Mucosa of stomach (tissue), 1 donor: ENCODE measurements around the gene PLA2G12B.

Experiments used
- H3K27me3 ChIP-seq: one replicate; pipeline ENCODE4 v1.7.0; 2013; ENCODE audit warnings: mild to moderate bottlenecking, low read length; ENCODE audit not compliant: control insufficient read depth, insufficient read depth
- H3K36me3 ChIP-seq: one replicate; pipeline ENCODE4 v1.7.0; 2013; ENCODE audit warnings: low read length; ENCODE audit not compliant: control insufficient read depth, insufficient read depth
- H3K4me1 ChIP-seq: one replicate; pipeline ENCODE4 v1.7.0; 2013; ENCODE audit warnings: mild to moderate bottlenecking, low read length; ENCODE audit not compliant: control insufficient read depth, insufficient read depth
- H3K4me3 ChIP-seq: one replicate; pipeline ENCODE4 v1.7.0; 2013; ENCODE audit warnings: low read length
- H3K9ac ChIP-seq: one replicate; pipeline ENCODE4 v1.7.0; 2013; ENCODE audit warnings: mild to moderate bottlenecking, low read length, moderate library complexity
- H3K9me3 ChIP-seq: one replicate; pipeline ENCODE4 v1.7.0; 2013; ENCODE audit warnings: mild to moderate bottlenecking, low read length, moderate library complexity; ENCODE audit not compliant: control insufficient read depth
- donor health status: Pancreatic carcinoma.

The PLA2G12B gene

DNA sequence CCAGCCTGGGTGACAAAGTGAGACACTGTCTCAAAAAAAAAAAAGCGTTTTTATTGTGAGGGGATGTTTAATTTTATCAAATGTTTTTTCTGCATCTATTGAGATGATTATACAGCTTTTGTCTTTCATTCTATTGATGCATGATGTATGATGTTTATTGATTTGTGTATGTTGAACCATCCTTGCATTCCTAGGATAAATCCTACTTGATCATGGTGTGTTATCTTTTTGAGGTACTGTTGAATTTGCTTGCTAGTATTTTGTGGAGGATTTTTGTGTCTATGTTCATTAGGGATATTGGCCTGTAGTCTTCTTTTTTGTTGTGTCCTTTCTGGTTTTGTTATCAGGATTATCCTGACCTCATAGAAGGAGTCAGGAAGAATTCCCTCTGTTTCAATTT lies 22.3 kb upstream of the PLA2G12B start:
- Histone ChIP-seq H3K9me3 (no peaks in the 10 kb centered on the region), H3K27me3 (no peaks in the 10 kb centered on the region), H3K4me3 (no peak overlapping the region), H3K4me1 (no peaks in the 10 kb centered on the region), H3K9ac (no peak overlapping the region), H3K36me3 (no peaks in the 10 kb centered on the region)

DNA sequence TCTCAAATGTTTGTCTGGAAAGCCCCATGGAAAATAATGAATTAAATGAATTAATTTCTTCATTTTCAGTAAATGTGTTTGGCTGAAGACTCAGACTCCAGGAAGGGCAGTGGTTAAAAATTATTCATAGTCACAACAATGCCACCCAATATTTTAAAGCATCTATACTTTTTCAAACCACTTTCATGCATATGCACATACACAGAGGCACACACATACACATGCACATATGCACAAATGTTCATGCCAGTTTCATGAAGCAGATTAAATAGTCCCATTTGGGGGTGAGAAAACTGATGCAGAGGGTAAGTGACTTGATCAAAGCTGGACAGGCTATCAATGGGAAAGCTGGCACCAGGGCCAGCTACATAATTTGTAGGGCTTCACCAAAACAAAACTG lies 1.4 kb upstream of the PLA2G12B start:
- no peaks in the 10 kb centered on the region for H3K27me3 ChIP-seq

GRCh38 chr10:72954230-72954595 lies 393 bp downstream of the PLA2G12B start:
- Histone ChIP-seq H3K27me3 (no peaks in the 10 kb centered on the region), H3K4me3 (no peak overlapping the region), H3K9ac (no peak overlapping the region), H3K36me3 (no peaks in the 10 kb centered on the region), H3K4me1 (no peaks in the 10 kb centered on the region), H3K9me3 (no peaks in the 10 kb centered on the region)

More for the DNA sequence above, 1.4 kb upstream of the PLA2G12B start:
- H3K4me1 ChIP-seq = no peaks in the 10 kb centered on the region
- H3K9ac ChIP-seq = no peak overlapping the region
- H3K4me3 ChIP-seq = no peak overlapping the region
- H3K36me3 ChIP-seq = no peaks in the 10 kb centered on the region
- no peaks in the 10 kb centered on the region for H3K9me3 ChIP-seq

DNA sequence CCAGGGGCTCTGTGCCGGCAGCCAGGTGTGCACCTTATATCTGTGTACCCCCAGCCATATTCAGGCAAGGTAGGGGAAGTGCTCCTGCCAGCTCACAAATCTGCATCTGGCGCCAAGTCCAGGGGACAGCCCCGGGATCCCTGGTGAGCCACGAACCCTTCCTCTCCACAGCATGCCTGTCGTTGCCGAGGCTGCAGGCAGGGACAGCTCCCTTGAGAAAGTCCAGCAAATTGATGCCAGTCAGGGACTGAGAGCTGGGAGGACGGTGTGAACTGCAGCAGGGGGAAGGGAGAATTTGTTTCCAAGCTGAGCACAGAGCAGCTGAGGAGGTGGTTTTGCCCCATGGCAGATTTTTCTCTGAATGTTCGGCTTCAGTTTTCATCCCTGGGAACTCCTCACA lies 919 bp downstream of the PLA2G12B start:
- H3K9me3 ChIP-seq = no peaks in the 10 kb centered on the region
- no peak overlapping the region for H3K9ac ChIP-seq
- no peaks in the 10 kb centered on the region for H3K27me3 ChIP-seq
- no peak overlapping the region for H3K4me3 ChIP-seq
- H3K36me3 ChIP-seq = no peaks in the 10 kb centered on the region
- H3K4me1 ChIP-seq = no peaks in the 10 kb centered on the region

GRCh38 chr10:72952642-72953158 lies 1.9 kb downstream of the PLA2G12B start:
- Histone ChIP-seq H3K4me1 (no peaks in the 10 kb centered on the region), H3K9ac (no peak overlapping the region), H3K36me3 (no peaks in the 10 kb centered on the region), H3K9me3 (no peaks in the 10 kb centered on the region), H3K4me3 (no peak overlapping the region), H3K27me3 (no peaks in the 10 kb centered on the region)

DNA sequence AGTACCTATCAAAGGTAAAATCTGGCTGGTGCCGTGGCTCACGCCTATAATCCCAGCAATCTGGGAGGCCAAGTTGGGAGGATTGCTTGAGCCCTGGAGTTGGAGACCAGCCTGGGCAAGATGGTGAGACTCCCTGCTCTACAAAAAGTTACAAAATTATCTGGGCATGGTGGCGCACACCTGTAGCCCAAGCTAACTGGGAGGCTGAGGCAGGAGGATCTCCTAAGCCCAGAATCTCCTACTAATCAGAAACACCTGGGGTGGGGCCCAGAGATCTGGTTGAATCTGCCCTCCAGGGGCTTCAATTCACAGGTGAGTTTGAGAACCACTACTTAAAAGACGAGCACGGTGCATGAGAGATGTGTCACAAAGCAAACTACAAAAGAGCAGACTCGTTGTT lies 2.4 kb downstream of the PLA2G12B start:
- no peaks in the 10 kb centered on the region for H3K4me1 ChIP-seq
- H3K9me3 ChIP-seq = no peaks in the 10 kb centered on the region
- H3K4me3 ChIP-seq = no peak overlapping the region
- H3K36me3 ChIP-seq = no peaks in the 10 kb centered on the region
- no peaks in the 10 kb centered on the region for H3K27me3 ChIP-seq
- no peak overlapping the region for H3K9ac ChIP-seq

DNA sequence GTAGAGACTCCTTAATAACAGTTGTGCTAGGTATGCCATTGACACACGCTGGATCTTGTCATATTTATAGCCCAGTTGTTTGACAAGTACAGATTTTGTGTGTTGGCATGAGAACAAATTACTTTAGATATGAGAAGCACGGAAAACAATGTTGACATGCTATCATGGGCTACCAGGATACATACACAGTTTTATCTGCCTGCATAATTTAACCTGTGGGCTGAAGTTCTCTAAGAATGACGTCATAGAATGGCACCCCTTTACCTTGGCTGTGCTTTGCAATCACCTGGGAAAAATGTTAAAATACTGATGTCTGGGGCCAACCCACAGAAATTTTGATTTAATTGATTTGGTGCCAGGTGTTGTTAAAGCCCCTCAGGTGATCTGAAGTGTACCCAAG lies 2.8 kb downstream of the PLA2G12B start:
- Histone ChIP-seq H3K27me3 (no peaks in the 10 kb centered on the region), H3K4me3 (no peak overlapping the region), H3K4me1 (no peaks in the 10 kb centered on the region), H3K36me3 (no peaks in the 10 kb centered on the region), H3K9me3 (no peaks in the 10 kb centered on the region), H3K9ac (no peak overlapping the region)

DNA sequence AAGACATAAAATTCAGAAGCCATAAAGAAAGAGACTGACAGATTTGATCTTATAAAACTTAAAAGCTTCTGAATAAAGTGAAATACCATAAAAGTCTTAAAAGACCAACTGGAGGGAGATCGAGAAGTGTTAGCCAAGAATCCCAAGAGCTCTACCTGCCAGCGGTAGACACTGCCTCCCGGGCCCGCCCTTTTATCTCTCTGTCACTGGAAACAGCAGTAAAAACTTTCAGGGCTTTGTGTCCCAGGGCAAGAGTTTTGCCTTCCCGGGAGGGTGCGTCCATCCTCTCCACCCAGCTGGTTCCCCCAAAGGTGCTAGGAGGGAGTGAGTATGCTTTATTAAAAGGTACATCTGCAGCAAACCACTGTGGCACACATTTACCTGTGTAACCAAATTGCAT lies 5.8 kb downstream of the PLA2G12B start:
- no peak overlapping the region for H3K4me3 ChIP-seq
- H3K36me3 ChIP-seq = no peaks in the 10 kb centered on the region

DNA sequence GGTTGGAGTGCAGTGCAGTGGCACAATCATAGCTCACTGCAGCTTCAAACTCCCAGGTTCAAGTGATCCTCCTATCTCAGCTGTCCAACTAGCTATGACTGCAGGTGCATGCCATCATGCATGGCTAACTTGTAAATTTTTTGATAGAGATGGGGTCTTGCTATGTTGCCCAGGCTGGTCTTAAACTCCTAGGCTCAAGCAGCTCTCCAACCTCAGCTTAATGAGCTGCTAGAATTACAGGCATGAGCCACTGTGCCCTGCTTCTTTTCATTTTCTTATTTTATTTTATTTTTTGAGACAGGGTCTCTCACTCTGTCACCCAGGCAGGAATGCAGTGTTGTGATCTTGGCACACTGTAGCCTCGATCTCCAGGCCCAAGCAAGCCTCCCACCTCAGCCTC lies 7.6 kb downstream of the PLA2G12B start:
- Histone ChIP-seq H3K4me3 (no peak overlapping the region), H3K36me3 (no peaks in the 10 kb centered on the region), H3K9ac (no peak overlapping the region), H3K27me3 (no peaks in the 10 kb centered on the region), H3K9me3 (no peaks in the 10 kb centered on the region), H3K4me1 (no peaks in the 10 kb centered on the region)

More for the DNA sequence above, 5.8 kb downstream of the PLA2G12B start:
- H3K27me3 ChIP-seq = no peaks in the 10 kb centered on the region
- H3K9ac ChIP-seq = no peak overlapping the region
- no peaks in the 10 kb centered on the region for H3K4me1 ChIP-seq
- no peaks in the 10 kb centered on the region for H3K9me3 ChIP-seq

GRCh38 chr10:72943498-72944234 lies 10.9 kb downstream of the PLA2G12B start:
- Histone ChIP-seq H3K4me1 (no peaks in the 10 kb centered on the region), H3K9ac (no peak overlapping the region), H3K9me3 (no peaks in the 10 kb centered on the region), H3K27me3 (no peaks in the 10 kb centered on the region), H3K36me3 (no peaks in the 10 kb centered on the region), H3K4me3 (no peak overlapping the region)

DNA sequence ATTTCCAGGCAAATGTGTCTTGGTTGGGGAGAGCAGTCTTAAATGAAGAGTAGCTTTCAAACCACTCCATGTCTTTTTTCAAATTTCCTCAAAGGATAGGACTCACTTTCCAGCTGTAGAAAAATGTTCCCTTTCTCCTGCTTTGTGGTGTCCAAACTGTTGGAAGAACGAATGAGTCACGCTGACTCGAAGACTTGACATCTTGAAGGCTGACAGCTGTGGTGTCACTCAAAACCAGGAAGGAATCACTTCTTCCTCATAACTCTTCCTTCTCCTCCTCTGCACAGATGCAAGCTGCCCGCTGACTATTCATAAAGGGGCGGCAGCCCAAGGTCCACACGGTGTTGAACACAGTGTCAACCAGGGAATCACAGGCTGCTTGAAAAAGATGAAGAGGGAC lies 19.2 kb downstream of the PLA2G12B start:
- Histone ChIP-seq H3K9me3 (no peaks in the 10 kb centered on the region), H3K4me3 (no peak overlapping the region), H3K9ac (no peak overlapping the region), H3K27me3 (no peaks in the 10 kb centered on the region), H3K4me1 (no peaks in the 10 kb centered on the region), H3K36me3 (no peaks in the 10 kb centered on the region)

DNA sequence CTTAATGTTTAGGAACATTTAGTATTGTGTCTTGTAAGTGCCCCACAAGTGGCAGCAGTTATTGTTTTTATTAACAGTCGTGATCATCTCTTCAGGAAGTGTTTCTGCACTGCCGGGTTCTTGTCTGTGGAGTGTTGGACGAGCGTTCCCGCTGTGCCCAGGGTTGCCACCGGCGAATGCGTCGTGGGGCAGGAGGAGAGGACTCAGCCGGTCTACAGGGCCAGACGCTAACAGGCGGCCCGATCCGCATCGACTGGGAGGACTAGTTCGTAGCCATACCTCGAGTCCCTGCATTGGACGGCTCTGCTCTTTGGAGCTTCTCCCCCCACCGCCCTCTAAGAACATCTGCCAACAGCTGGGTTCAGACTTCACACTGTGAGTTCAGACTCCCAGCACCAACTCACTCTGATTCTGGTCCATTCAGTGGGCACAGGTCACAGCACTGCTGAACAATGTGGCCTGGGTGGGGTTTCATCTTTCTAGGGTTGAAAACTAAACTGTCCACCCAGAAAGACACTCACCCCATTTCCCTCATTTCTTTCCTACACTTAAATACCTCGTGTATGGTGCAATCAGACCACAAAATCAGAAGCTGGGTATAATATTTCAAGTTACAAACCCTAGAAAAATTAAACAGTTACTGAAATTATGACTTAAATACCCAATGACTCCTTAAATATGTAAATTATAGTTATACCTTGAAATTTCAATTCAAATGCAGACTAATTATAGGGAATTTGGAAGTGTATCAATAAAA lies 22.2 kb downstream of the PLA2G12B start:
- Histone ChIP-seq H3K9ac (no peak overlapping the region), H3K4me1 (no peaks in the 10 kb centered on the region), H3K27me3 (no peaks in the 10 kb centered on the region), H3K36me3 (no peaks in the 10 kb centered on the region), H3K9me3 (no peaks in the 10 kb centered on the region), H3K4me3 (no peak overlapping the region)
